PC-3 (cell line): Measurements from ENCODE around the gene PREPL.

Experiments
- EZH2phosphoT487 ChIP-seq: fragments of 300-600 bp; sonication (generic); IDR thresholded peaks from 2 replicates; pipeline ENCODE4 v1.6.1; 2018; ENCODE audit warnings: mild to moderate bottlenecking, antibody characterized with exemption, low read length, borderline replicate concordance
- TF ChIP-seq, protein P1 (sequence below): fragments of 300-600 bp; sonication (generic); conservative IDR thresholded peaks from 2 replicates; pipeline ENCODE4 v1.5.1; 2017; ENCODE audit warnings: antibody characterized with exemption, low read depth, mild to moderate bottlenecking, low read length

DNA sequence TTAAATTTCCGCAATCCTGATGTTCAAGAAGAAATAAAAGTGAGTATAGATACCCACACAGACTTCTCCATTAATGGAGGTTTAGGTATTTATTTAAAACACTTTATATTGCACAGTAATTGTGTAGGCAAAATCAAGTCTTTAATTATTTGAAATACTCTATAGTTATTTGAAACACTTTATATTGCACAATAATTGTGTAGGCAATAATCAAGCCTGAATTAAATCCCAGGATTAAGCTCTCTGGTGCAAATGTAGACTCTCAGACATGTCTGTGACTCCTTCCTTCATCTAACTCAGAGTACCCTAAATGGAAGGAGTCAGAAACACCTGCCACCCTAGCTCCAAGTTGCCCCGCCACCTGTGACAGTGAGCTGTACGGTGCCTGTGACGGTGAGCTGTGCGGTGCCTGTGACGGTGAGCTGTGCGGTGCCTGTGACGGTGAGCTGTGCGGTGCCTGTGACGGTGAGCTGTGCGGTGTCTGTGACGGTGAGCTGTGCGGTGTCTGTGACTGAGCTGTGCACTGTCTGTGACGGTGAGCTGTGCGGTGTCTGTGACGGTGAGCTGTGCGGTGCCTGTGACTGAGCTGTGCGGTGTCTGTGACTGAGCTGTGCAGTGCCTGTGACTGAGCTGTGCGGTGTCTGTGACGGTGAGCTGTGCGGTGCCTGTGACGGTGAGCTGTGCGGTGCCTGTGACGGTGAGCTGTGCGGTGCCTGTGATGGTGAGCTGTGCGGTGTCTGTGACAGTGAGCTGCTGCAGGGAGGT is 75.0 kb downstream of the PREPL start:
- TF ChIP-seq, protein P1, sequence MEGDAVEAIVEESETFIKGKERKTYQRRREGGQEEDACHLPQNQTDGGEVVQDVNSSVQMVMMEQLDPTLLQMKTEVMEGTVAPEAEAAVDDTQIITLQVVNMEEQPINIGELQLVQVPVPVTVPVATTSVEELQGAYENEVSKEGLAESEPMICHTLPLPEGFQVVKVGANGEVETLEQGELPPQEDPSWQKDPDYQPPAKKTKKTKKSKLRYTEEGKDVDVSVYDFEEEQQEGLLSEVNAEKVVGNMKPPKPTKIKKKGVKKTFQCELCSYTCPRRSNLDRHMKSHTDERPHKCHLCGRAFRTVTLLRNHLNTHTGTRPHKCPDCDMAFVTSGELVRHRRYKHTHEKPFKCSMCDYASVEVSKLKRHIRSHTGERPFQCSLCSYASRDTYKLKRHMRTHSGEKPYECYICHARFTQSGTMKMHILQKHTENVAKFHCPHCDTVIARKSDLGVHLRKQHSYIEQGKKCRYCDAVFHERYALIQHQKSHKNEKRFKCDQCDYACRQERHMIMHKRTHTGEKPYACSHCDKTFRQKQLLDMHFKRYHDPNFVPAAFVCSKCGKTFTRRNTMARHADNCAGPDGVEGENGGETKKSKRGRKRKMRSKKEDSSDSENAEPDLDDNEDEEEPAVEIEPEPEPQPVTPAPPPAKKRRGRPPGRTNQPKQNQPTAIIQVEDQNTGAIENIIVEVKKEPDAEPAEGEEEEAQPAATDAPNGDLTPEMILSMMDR, result no peak
- TF ChIP-seq EZH2phosphoT487, result no peak
